NB4 (cell line): ENCODE data around the gene VPS26C.

Experiments used
- CTCF ChIP-seq: IDR thresholded peaks from one replicate; pipeline ENCODE4 v1.5.1; 2012; ENCODE audit warnings: low read depth, low read length
- POLR2A ChIP-seq: IDR thresholded peaks from 2 replicates; pipeline ENCODE4 v1.6.1; 2011; ENCODE audit warnings: mild to moderate bottlenecking; ENCODE audit not compliant: insufficient read length; ENCODE audit errors: extremely low read depth

GRCh38 chr21:37231671-37232070 is 35.5 kb downstream of the VPS26C start:
- TF ChIP-seq CTCF (no peak), POLR2A (no peak)
